ENCODE measurements around the gene TIGIT. TPM values are rescaled to one million over a fixed set of nuclear protein-coding genes. Genes with fewer than 3 reads are reported as not detected.

The TIGIT gene
- total RNA-seq, 1 donor from 2014 or later = not detected

GRCh38 chr3:114336122-114336697 lies 42.4 kb downstream of the TIGIT start:
- Mint-ChIP-seq H3K4me1 (ENCODE audit: low read depth) (no peaks in the 10 kb centered on the region), H3K27me3 (ENCODE audit: low read depth) (no peaks in the 10 kb centered on the region), H3K4me3 (ENCODE audit: unreplicated experiment) (no peak overlapping the region), H3K36me3 (ENCODE audit: low read depth) (peaks cover 18% of the 10 kb centered on the region), H3K9me3 (ENCODE audit: low read depth) (peaks cover 7% of the 10 kb centered on the region), H3K27ac (ENCODE audit: unreplicated experiment) (no peak overlapping the region)
- no peak for DNase-seq (ENCODE audit: low spot score)
- TF ChIP-seq CTCF (IDR thresholded peaks at IDR 0.05) = peak; percentile 80

- Mint-ChIP-seq H3K4me1 (ENCODE audit: low read depth) (no peaks in the 10 kb centered on the region), H3K4me3 (ENCODE audit: unreplicated experiment) (no peak overlapping the region), H3K27ac (ENCODE audit: unreplicated experiment) (no peak overlapping the region), H3K36me3 (ENCODE audit: low read depth) (peaks cover 17% of the 10 kb centered on the region), H3K27me3 (ENCODE audit: low read depth) (no peaks in the 10 kb centered on the region), H3K9me3 (ENCODE audit: low read depth) (peaks cover 7% of the 10 kb centered on the region)
- DNase-seq (ENCODE audit: low spot score) = no peak
- TF ChIP-seq CTCF (IDR thresholded peaks at IDR 0.05) = no peak
Measured at GRCh38 chr3:114336857-114337256, 43.0 kb downstream of the TIGIT start.

- Mint-ChIP-seq H3K9me3 (ENCODE audit: low read depth) (no peaks in the 10 kb centered on the region), H3K27me3 (ENCODE audit: low read depth) (no peaks in the 10 kb centered on the region), H3K36me3 (ENCODE audit: low read depth) (peaks cover 14% of the 10 kb centered on the region), H3K4me1 (ENCODE audit: low read depth) (no peaks in the 10 kb centered on the region), H3K27ac (ENCODE audit: unreplicated experiment) (no peak overlapping the region), H3K4me3 (ENCODE audit: unreplicated experiment) (no peak overlapping the region)
- no peak for DNase-seq (ENCODE audit: low spot score)
- no peak for TF ChIP-seq CTCF (IDR thresholded peaks at IDR 0.05)
Measured at GRCh38 chr3:114338651-114339357, 45.0 kb downstream of the TIGIT start.

GRCh38 chr3:114344492-114344891 lies 50.7 kb downstream of the TIGIT start:
- Mint-ChIP-seq H3K9me3 (ENCODE audit: low read depth) (no peaks in the 10 kb centered on the region), H3K27me3 (ENCODE audit: low read depth) (no peaks in the 10 kb centered on the region), H3K4me1 (ENCODE audit: low read depth) (no peaks in the 10 kb centered on the region), H3K36me3 (ENCODE audit: low read depth) (peaks cover 12% of the 10 kb centered on the region), H3K4me3 (ENCODE audit: unreplicated experiment) (no peak overlapping the region), H3K27ac (ENCODE audit: unreplicated experiment) (no peak overlapping the region)
- no peak for TF ChIP-seq CTCF (IDR thresholded peaks at IDR 0.05)
- no peak for DNase-seq (ENCODE audit: low spot score)

- H3K4me1 Mint-ChIP-seq (ENCODE audit: low read depth) = no peaks in the 10 kb centered on the region
- no peak overlapping the region for H3K27ac Mint-ChIP-seq (ENCODE audit: unreplicated experiment)
Measured at GRCh38 chr3:114350271-114350670, 56.4 kb downstream of the TIGIT start.

More at GRCh38 chr3:114350271-114350670, 56.4 kb downstream of the TIGIT start:
- DNase-seq (ENCODE audit: low spot score) = no peak
- TF ChIP-seq CTCF (IDR thresholded peaks at IDR 0.05) = no peak
- H3K9me3 Mint-ChIP-seq (ENCODE audit: low read depth) = no peaks in the 10 kb centered on the region
- H3K27me3 Mint-ChIP-seq (ENCODE audit: low read depth) = no peaks in the 10 kb centered on the region
- peaks cover 22% of the 10 kb centered on the region for H3K36me3 Mint-ChIP-seq (ENCODE audit: low read depth)
- no peak overlapping the region for H3K4me3 Mint-ChIP-seq (ENCODE audit: unreplicated experiment)
